Femur (tissue), 1 donor: ENCODE data around the gene TNNC2.
"Not testable (repeated sequence)": the region's sequence is repeated elsewhere in the genome, so short reads cannot be mapped to it uniquely, and the experiment has no call there.

Experiments used
- DNase-seq: peaks from one replicate; pipeline ENCODE4 v3.0.0-alpha.2; 2017

TNNC2 gene

GRCh38 chr20:45827030-45827652 lies at the start of gene TNNC2:
Gene TNNC2, minus strand, starts transcription at chr20:45827312. Its CDS starts 64 bp downstream, at chr20:45827248.
- peak; percentile 60 for DNase-seq

GRCh38 chr20:45874576-45874975 lies 47.5 kb upstream of the TNNC2 start:
- no peak for DNase-seq

GRCh38 chr20:45874104-45874481 lies 47.0 kb upstream of the TNNC2 start:
- not testable (repeated sequence) for DNase-seq

GRCh38 chr20:45873409-45874103 lies 46.4 kb upstream of the TNNC2 start:
- no peak for DNase-seq

GRCh38 chr20:45872626-45873025 lies 45.5 kb upstream of the TNNC2 start:
- no peak for DNase-seq

- no peak for DNase-seq
Observed at GRCh38 chr20:45867819-45868176, 40.7 kb upstream of the TNNC2 start.

- no peak for DNase-seq
Observed at GRCh38 chr20:45867136-45867818, 40.2 kb upstream of the TNNC2 start.

GRCh38 chr20:45866454-45866853 lies 39.3 kb upstream of the TNNC2 start:
- DNase-seq = no peak

GRCh38 chr20:45863543-45864470 lies 36.7 kb upstream of the TNNC2 start:
- no peak for DNase-seq

GRCh38 chr20:45861221-45862075 lies 34.3 kb upstream of the TNNC2 start:
- DNase-seq = no peak

- no peak for DNase-seq
Observed at GRCh38 chr20:45860560-45861220, 33.6 kb upstream of the TNNC2 start.

- DNase-seq = no peak
Observed at GRCh38 chr20:45859916-45860315, 32.8 kb upstream of the TNNC2 start.

GRCh38 chr20:45857882-45858216 lies 30.7 kb upstream of the TNNC2 start:
- DNase-seq = no peak

- peak; percentile 98 for DNase-seq
Observed at GRCh38 chr20:45857114-45857881, 30.2 kb upstream of the TNNC2 start, which contains the start of the genes ACOT8 and ZSWIM3. Gene ACOT8, minus strand, starts transcription at chr20:45857392. Its CDS starts 77 bp downstream, at chr20:45857315. Gene ZSWIM3, plus strand, starts transcription at chr20:45857614. Its CDS starts 212 bp downstream, at chr20:45857826.

GRCh38 chr20:45853484-45853883 lies 26.4 kb upstream of the TNNC2 start:
- no peak for DNase-seq

GRCh38 chr20:45852326-45852725 lies 25.2 kb upstream of the TNNC2 start:
- DNase-seq = no peak

GRCh38 chr20:45851501-45851900 lies 24.4 kb upstream of the TNNC2 start:
- no peak for DNase-seq

GRCh38 chr20:45850926-45851325 lies 23.8 kb upstream of the TNNC2 start:
- DNase-seq = no peak

GRCh38 chr20:45850238-45850637 lies 23.1 kb upstream of the TNNC2 start:
- DNase-seq = no peak

- DNase-seq = no peak
Observed at GRCh38 chr20:45848969-45849582, 22.0 kb upstream of the TNNC2 start.
